ENCODE results near the gene DUSP22. TPM values are rescaled to one million over a fixed set of nuclear protein-coding genes. Genes with fewer than 3 reads are reported as not detected.

DUSP22 gene
- total RNA-seq, 2 donors from 2014 or later = 45.1 to 54.1 TPM

GRCh38 chr6:395432-396125 lies 103.3 kb downstream of the DUSP22 start:
- H3K27ac ChIP-seq = no peak overlapping the region
- no peak overlapping the region for H3K4me3 ChIP-seq
- no peaks in the 10 kb centered on the region for H3K9me3 ChIP-seq
- TF ChIP-seq CTCF (IDR thresholded peaks at IDR 0.05) = no peak
- H3K36me3 ChIP-seq = no peaks in the 10 kb centered on the region
- H3K4me1 ChIP-seq = peaks cover 0 to 32% of the 10 kb centered on the region in 2 donors
- H3K27me3 ChIP-seq = peaks cover 11 to 29% of the 10 kb centered on the region in 2 donors
- DNase-seq (ENCODE audit: low spot score) = no peak

- Histone ChIP-seq H3K9me3 (no peaks in the 10 kb centered on the region), H3K36me3 (no peaks in the 10 kb centered on the region), H3K4me3 (no peak overlapping the region), H3K27me3 (peaks cover 11 to 29% of the 10 kb centered on the region in 2 donors), H3K27ac (no peak overlapping the region), H3K4me1 (peaks cover 0 to 29% of the 10 kb centered on the region in 2 donors)
- TF ChIP-seq CTCF (IDR thresholded peaks at IDR 0.05) = no peak
- no peak for DNase-seq (ENCODE audit: low spot score)
These were observed 103.8 kb downstream of the DUSP22 start for GRCh38 chr6:396126-396520.

GRCh38 chr6:397056-397455 lies 104.8 kb downstream of the DUSP22 start:
- no peaks in the 10 kb centered on the region for H3K9me3 ChIP-seq
- peaks cover 6 to 20% of the 10 kb centered on the region in 2 donors for H3K27me3 ChIP-seq
- DNase-seq (ENCODE audit: low spot score) = no peak
- H3K4me1 ChIP-seq = peaks cover 0 to 20% of the 10 kb centered on the region in 2 donors
- no peaks in the 10 kb centered on the region for H3K36me3 ChIP-seq
- no peak overlapping the region for H3K27ac ChIP-seq
- no peak overlapping the region for H3K4me3 ChIP-seq
- TF ChIP-seq CTCF (IDR thresholded peaks at IDR 0.05) = no peak

- peaks cover 0 to 14% of the 10 kb centered on the region in 2 donors for H3K4me1 ChIP-seq
- DNase-seq (ENCODE audit: low spot score) = no peak
- no peak overlapping the region for H3K27ac ChIP-seq
- H3K36me3 ChIP-seq = no peaks in the 10 kb centered on the region
- H3K4me3 ChIP-seq = no peak overlapping the region
- peaks cover under 1 to 14% of the 10 kb centered on the region in 2 donors for H3K27me3 ChIP-seq
- H3K9me3 ChIP-seq = no peaks in the 10 kb centered on the region
- TF ChIP-seq CTCF (IDR thresholded peaks at IDR 0.05) = no peak
These were observed 105.3 kb downstream of the DUSP22 start for GRCh38 chr6:397604-398003.

- peaks cover 0 to 10% of the 10 kb centered on the region in 2 donors for H3K27me3 ChIP-seq
- no peak overlapping the region for H3K4me3 ChIP-seq
- no peak for TF ChIP-seq CTCF (IDR thresholded peaks at IDR 0.05)
These were observed 105.8 kb downstream of the DUSP22 start for GRCh38 chr6:398065-398464.

More at GRCh38 chr6:398065-398464, 105.8 kb downstream of the DUSP22 start:
- Histone ChIP-seq H3K4me1 (peaks cover 0 to 10% of the 10 kb centered on the region in 2 donors), H3K27ac (no peak overlapping the region), H3K36me3 (no peaks in the 10 kb centered on the region), H3K9me3 (no peaks in the 10 kb centered on the region)
- no peak for DNase-seq (ENCODE audit: low spot score)
